Measurements from ENCODE around the gene TMEM181. TPM values are rescaled to one million over a fixed set of nuclear protein-coding genes. Genes with fewer than 3 reads are reported as not detected.

Gene TMEM181
- total RNA-seq, 1 experiment from 2014 or later = 15.4 TPM

- Histone ChIP-seq H3K79me2 (ENCODE audit: low read length) (no peaks in the 10 kb centered on the region), H3K4me2 (ENCODE audit: low read depth, low read length, poor library complexity, severe bottlenecking) (no peak overlapping the region), H4K20me1 (ENCODE audit: insufficient read depth, low read depth, low read length) (no peaks in the 10 kb centered on the region), H3K9me2 (replicated peaks; ENCODE audit: insufficient read depth, low read length) (no peaks in the 10 kb centered on the region), H3K4me1 (ENCODE audit: low read length) (peaks cover 9% of the 10 kb centered on the region), H3K36me3 (ENCODE audit: insufficient read depth, low read length) (no peaks in the 10 kb centered on the region), H3K4me3 (ENCODE audit: low read length) (no peak overlapping the region), H3K9ac (ENCODE audit: low read length) (no peak overlapping the region), H2AFZ (ENCODE audit: low read length) (no peak overlapping the region), H3K27me3 (ENCODE audit: low read length) (no peaks in the 10 kb centered on the region), H3K27ac (ENCODE audit: low read length) (no peak overlapping the region), H3K9me3 (ENCODE audit: low read length) (no peaks in the 10 kb centered on the region)
- DNase-seq = no peak
Observed at GRCh38 chr6:158528826-158529225, 31.1 kb upstream of the TMEM181 start.

GRCh38 chr6:158529629-158530028, 30.3 kb upstream of the TMEM181 start:
- Histone ChIP-seq H3K4me3 (ENCODE audit: low read length) (no peak overlapping the region), H3K4me2 (ENCODE audit: low read depth, low read length, poor library complexity, severe bottlenecking) (no peak overlapping the region), H3K9ac (ENCODE audit: low read length) (no peak overlapping the region), H4K20me1 (ENCODE audit: insufficient read depth, low read depth, low read length) (no peaks in the 10 kb centered on the region), H3K27me3 (ENCODE audit: low read length) (no peaks in the 10 kb centered on the region), H3K36me3 (ENCODE audit: insufficient read depth, low read length) (no peaks in the 10 kb centered on the region), H3K9me2 (replicated peaks; ENCODE audit: insufficient read depth, low read length) (no peaks in the 10 kb centered on the region), H3K27ac (ENCODE audit: low read length) (no peak overlapping the region), H3K79me2 (ENCODE audit: low read length) (no peaks in the 10 kb centered on the region), H3K9me3 (ENCODE audit: low read length) (no peaks in the 10 kb centered on the region), H2AFZ (ENCODE audit: low read length) (no peak overlapping the region), H3K4me1 (ENCODE audit: low read length) (peaks cover 9% of the 10 kb centered on the region)
- no peak for DNase-seq

- Histone ChIP-seq H3K4me2 (ENCODE audit: low read depth, low read length, poor library complexity, severe bottlenecking) (no peak overlapping the region), H3K27ac (ENCODE audit: low read length) (no peak overlapping the region), H2AFZ (ENCODE audit: low read length) (no peak overlapping the region), H3K36me3 (ENCODE audit: insufficient read depth, low read length) (no peaks in the 10 kb centered on the region), H3K9me2 (replicated peaks; ENCODE audit: insufficient read depth, low read length) (no peaks in the 10 kb centered on the region), H3K4me1 (ENCODE audit: low read length) (peaks cover 9% of the 10 kb centered on the region), H3K79me2 (ENCODE audit: low read length) (no peaks in the 10 kb centered on the region), H3K9me3 (ENCODE audit: low read length) (no peaks in the 10 kb centered on the region), H3K27me3 (ENCODE audit: low read length) (no peaks in the 10 kb centered on the region), H4K20me1 (ENCODE audit: insufficient read depth, low read depth, low read length) (no peaks in the 10 kb centered on the region), H3K9ac (ENCODE audit: low read length) (no peak overlapping the region), H3K4me3 (ENCODE audit: low read length) (no peak overlapping the region)
- DNase-seq = no peak
Observed at GRCh38 chr6:158531566-158531965, 28.3 kb upstream of the TMEM181 start.

- Histone ChIP-seq H3K27me3 (ENCODE audit: low read length) (no peaks in the 10 kb centered on the region), H3K9me3 (ENCODE audit: low read length) (no peaks in the 10 kb centered on the region), H3K36me3 (ENCODE audit: insufficient read depth, low read length) (no peaks in the 10 kb centered on the region), H3K79me2 (ENCODE audit: low read length) (no peaks in the 10 kb centered on the region), H3K4me2 (ENCODE audit: low read depth, low read length, poor library complexity, severe bottlenecking) (no peak overlapping the region), H3K27ac (ENCODE audit: low read length) (no peak overlapping the region), H4K20me1 (ENCODE audit: insufficient read depth, low read depth, low read length) (no peaks in the 10 kb centered on the region), H3K4me1 (ENCODE audit: low read length) (peaks cover 9% of the 10 kb centered on the region), H3K9ac (ENCODE audit: low read length) (no peak overlapping the region), H3K4me3 (ENCODE audit: low read length) (no peak overlapping the region), H3K9me2 (replicated peaks; ENCODE audit: insufficient read depth, low read length) (no peaks in the 10 kb centered on the region), H2AFZ (ENCODE audit: low read length) (no peak overlapping the region)
- no peak for DNase-seq
Observed at GRCh38 chr6:158531970-158532369, 27.9 kb upstream of the TMEM181 start.

- no peaks in the 10 kb centered on the region for H3K27me3 ChIP-seq (ENCODE audit: low read length)
- no peak overlapping the region for H2AFZ ChIP-seq (ENCODE audit: low read length)
Observed at GRCh38 chr6:158536084-158536890, 23.6 kb upstream of the TMEM181 start.

GRCh38 chr6:158536891-158537798, 22.7 kb upstream of the TMEM181 start:
- DNase-seq = no peak
- Histone ChIP-seq H3K9me3 (ENCODE audit: low read length) (no peaks in the 10 kb centered on the region), H2AFZ (ENCODE audit: low read length) (no peak overlapping the region), H3K4me3 (ENCODE audit: low read length) (no peak overlapping the region), H3K9me2 (replicated peaks; ENCODE audit: insufficient read depth, low read length) (no peaks in the 10 kb centered on the region), H3K4me2 (ENCODE audit: low read depth, low read length, poor library complexity, severe bottlenecking) (no peak overlapping the region), H3K27me3 (ENCODE audit: low read length) (no peaks in the 10 kb centered on the region), H3K9ac (ENCODE audit: low read length) (no peak overlapping the region), H3K27ac (ENCODE audit: low read length) (no peak overlapping the region), H3K79me2 (ENCODE audit: low read length) (no peaks in the 10 kb centered on the region), H4K20me1 (ENCODE audit: insufficient read depth, low read depth, low read length) (no peaks in the 10 kb centered on the region), H3K4me1 (ENCODE audit: low read length) (no peaks in the 10 kb centered on the region), H3K36me3 (ENCODE audit: insufficient read depth, low read length) (no peaks in the 10 kb centered on the region)

More at GRCh38 chr6:158536084-158536890, 23.6 kb upstream of the TMEM181 start:
- Histone ChIP-seq H3K4me3 (ENCODE audit: low read length) (no peak overlapping the region), H3K27ac (ENCODE audit: low read length) (no peak overlapping the region), H3K9me3 (ENCODE audit: low read length) (no peaks in the 10 kb centered on the region), H3K9ac (ENCODE audit: low read length) (no peak overlapping the region), H3K4me1 (ENCODE audit: low read length) (no peaks in the 10 kb centered on the region), H3K36me3 (ENCODE audit: insufficient read depth, low read length) (no peaks in the 10 kb centered on the region), H3K79me2 (ENCODE audit: low read length) (no peaks in the 10 kb centered on the region), H4K20me1 (ENCODE audit: insufficient read depth, low read depth, low read length) (no peaks in the 10 kb centered on the region), H3K9me2 (replicated peaks; ENCODE audit: insufficient read depth, low read length) (no peaks in the 10 kb centered on the region), H3K4me2 (ENCODE audit: low read depth, low read length, poor library complexity, severe bottlenecking) (no peak overlapping the region)
- peak; percentile 65 for DNase-seq

- H3K9ac ChIP-seq (ENCODE audit: low read length) = no peak overlapping the region
- no peak overlapping the region for H3K27ac ChIP-seq (ENCODE audit: low read length)
- H3K27me3 ChIP-seq (ENCODE audit: low read length) = no peaks in the 10 kb centered on the region
- no peaks in the 10 kb centered on the region for H3K79me2 ChIP-seq (ENCODE audit: low read length)
- H3K9me3 ChIP-seq (ENCODE audit: low read length) = no peaks in the 10 kb centered on the region
- H3K36me3 ChIP-seq (ENCODE audit: insufficient read depth, low read length) = no peaks in the 10 kb centered on the region
- no peak overlapping the region for H3K4me3 ChIP-seq (ENCODE audit: low read length)
- H3K9me2 ChIP-seq (replicated peaks; ENCODE audit: insufficient read depth, low read length) = no peaks in the 10 kb centered on the region
- H4K20me1 ChIP-seq (ENCODE audit: insufficient read depth, low read depth, low read length) = no peaks in the 10 kb centered on the region
- no peaks in the 10 kb centered on the region for H3K4me1 ChIP-seq (ENCODE audit: low read length)
- no peak for DNase-seq
- H2AFZ ChIP-seq (ENCODE audit: low read length) = no peak overlapping the region
- H3K4me2 ChIP-seq (ENCODE audit: low read depth, low read length, poor library complexity, severe bottlenecking) = no peak overlapping the region
Observed at GRCh38 chr6:158538741-158539140, 21.1 kb upstream of the TMEM181 start.

GRCh38 chr6:158539413-158539812, 20.5 kb upstream of the TMEM181 start:
- DNase-seq = no peak
- no peaks in the 10 kb centered on the region for H3K79me2 ChIP-seq (ENCODE audit: low read length)
- H4K20me1 ChIP-seq (ENCODE audit: insufficient read depth, low read depth, low read length) = no peaks in the 10 kb centered on the region
- no peak overlapping the region for H3K9ac ChIP-seq (ENCODE audit: low read length)
- no peak overlapping the region for H3K27ac ChIP-seq (ENCODE audit: low read length)
- no peak overlapping the region for H3K4me2 ChIP-seq (ENCODE audit: low read depth, low read length, poor library complexity, severe bottlenecking)
- no peak overlapping the region for H3K4me3 ChIP-seq (ENCODE audit: low read length)
- no peaks in the 10 kb centered on the region for H3K9me3 ChIP-seq (ENCODE audit: low read length)
- no peaks in the 10 kb centered on the region for H3K36me3 ChIP-seq (ENCODE audit: insufficient read depth, low read length)
- H3K9me2 ChIP-seq (replicated peaks; ENCODE audit: insufficient read depth, low read length) = no peaks in the 10 kb centered on the region
- no peak overlapping the region for H2AFZ ChIP-seq (ENCODE audit: low read length)
- H3K4me1 ChIP-seq (ENCODE audit: low read length) = no peaks in the 10 kb centered on the region
- no peaks in the 10 kb centered on the region for H3K27me3 ChIP-seq (ENCODE audit: low read length)

All from Karpas-422 (cell line).